Esophagus mucosa (tissue), 1 donor: Measurements from ENCODE around the gene MTARC1. TPM values are rescaled to one million over a fixed set of nuclear protein-coding genes. Genes with fewer than 3 reads are reported as not detected.
A peak's percentile ranks its signal among the peaks of the same experiment; 100 is the strongest.

Experiments
- ATAC-seq: fragments of 200-7000 bp; cut with Tn5 transposase; one replicate; pipeline ENCODE4 v1.9.1; 2020
- total RNA-seq: library from RNA; stranded (reverse); gene quantifications from one replicate; pipeline ENCODE4 v1.2.4, GENCODE V29; 2023
- donor health status: DM: yes; HTN: yes; CAD: no.

The MTARC1 gene
- total RNA-seq, 1 donor from 2014 or later, result 6.1 TPM

- ATAC-seq, result no peak
These were observed 21.0 kb downstream of the MTARC1 start for GRCh38 chr1:220807726-220808125.

- no peak for ATAC-seq
These were observed 21.9 kb downstream of the MTARC1 start for GRCh38 chr1:220808345-220809186.

GRCh38 chr1:220809187-220809550 lies 22.5 kb downstream of the MTARC1 start:
- no peak for ATAC-seq

GRCh38 chr1:220809704-220810103 lies 23.0 kb downstream of the MTARC1 start:
- ATAC-seq, result no peak

- peak; percentile 94 for ATAC-seq
These were observed 23.5 kb downstream of the MTARC1 start for GRCh38 chr1:220810179-220810653.

GRCh38 chr1:220810963-220811362 lies 24.2 kb downstream of the MTARC1 start:
- no peak for ATAC-seq

GRCh38 chr1:220811695-220812094 lies 25.0 kb downstream of the MTARC1 start:
- peak; percentile 44 for ATAC-seq

GRCh38 chr1:220812308-220812707 lies 25.6 kb downstream of the MTARC1 start:
- ATAC-seq, result no peak

GRCh38 chr1:220813013-220813412 lies 26.3 kb downstream of the MTARC1 start:
- no peak for ATAC-seq

GRCh38 chr1:220815409-220815808 lies 28.7 kb downstream of the MTARC1 start:
- ATAC-seq, result no peak

- ATAC-seq, result no peak
These were observed 31.2 kb downstream of the MTARC1 start for GRCh38 chr1:220817907-220818306.

GRCh38 chr1:220818421-220819173 lies 31.9 kb downstream of the MTARC1 start:
- ATAC-seq, result no peak

- ATAC-seq, result no peak
These were observed 32.8 kb downstream of the MTARC1 start for GRCh38 chr1:220819467-220820026.

GRCh38 chr1:220824031-220824989 lies 37.6 kb downstream of the MTARC1 start:
- ATAC-seq, result no peak

GRCh38 chr1:220825819-220826551 lies 39.3 kb downstream of the MTARC1 start:
- ATAC-seq, result no peak

- ATAC-seq, result no peak
These were observed 40.0 kb downstream of the MTARC1 start for GRCh38 chr1:220826729-220827128.

- ATAC-seq, result no peak
These were observed 40.9 kb downstream of the MTARC1 start for GRCh38 chr1:220827445-220828178.

- no peak for ATAC-seq
These were observed 41.4 kb downstream of the MTARC1 start for GRCh38 chr1:220828179-220828490.

GRCh38 chr1:220828950-220829586 lies 42.4 kb downstream of the MTARC1 start:
- ATAC-seq, result no peak

- no peak for ATAC-seq
These were observed 46.7 kb downstream of the MTARC1 start for GRCh38 chr1:220833436-220833835.
